ENCODE measurements around the gene GFRA4. TPM values are rescaled to one million over a fixed set of nuclear protein-coding genes. Genes with fewer than 3 reads are reported as not detected.

GFRA4 gene
- polyA plus RNA-seq, 1 of the 3 experiments (the other 2 are of a cell fraction) = not detected

DNA sequence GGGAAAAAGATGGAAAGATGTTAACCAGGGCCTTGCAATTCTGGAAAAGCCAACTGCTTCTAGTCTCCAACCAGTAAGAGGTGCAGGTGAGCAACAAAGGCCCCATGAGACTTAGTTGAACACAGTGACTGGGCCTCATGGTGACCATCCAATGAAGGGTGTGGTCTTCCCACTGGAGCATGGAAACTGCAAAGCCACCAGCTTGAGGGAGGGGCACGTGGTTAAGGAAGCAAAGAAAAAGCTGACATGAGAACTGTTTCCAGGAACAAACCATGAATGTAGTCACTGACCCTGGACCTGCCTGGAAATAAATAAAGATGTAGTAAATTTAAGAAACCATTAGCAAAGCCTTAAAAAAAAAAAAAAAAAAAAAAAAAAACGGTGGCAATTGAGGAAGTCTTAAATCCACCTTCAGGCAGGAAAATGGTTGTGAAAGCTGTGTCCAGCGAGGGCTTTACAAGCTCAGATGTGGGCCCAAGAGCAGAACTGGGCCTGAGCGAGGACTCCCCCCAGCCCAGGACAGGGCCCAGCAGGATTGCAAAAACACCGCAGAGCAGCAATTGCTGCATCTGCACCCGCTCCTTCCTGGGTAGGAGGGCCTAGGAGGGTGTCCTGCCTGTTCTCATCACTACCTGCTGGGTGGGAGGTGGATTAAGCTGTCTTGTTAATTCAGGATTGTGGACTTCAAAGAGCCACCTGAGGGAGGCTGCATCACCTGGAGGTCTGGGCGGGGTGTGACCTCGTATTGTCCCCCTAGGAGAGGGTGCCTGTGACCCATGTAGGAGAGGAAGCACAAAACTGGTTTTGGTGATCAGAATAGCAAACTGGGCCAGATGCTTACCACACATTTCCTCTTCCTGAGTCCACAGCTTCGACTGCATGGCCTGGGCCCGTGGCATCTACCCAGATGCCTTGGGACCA, 10.3 kb downstream of the GFRA4 start:
- no peak overlapping the region; a peak in 1 of 4 replicates for H3K27ac ChIP-seq (ENCODE audit: low read depth in 2 of 2, low read length in 1 of 2)
- TF ChIP-seq SMC3 (IDR thresholded peaks at IDR 0.05; ENCODE audit: low read depth, low read length) = no peak
- no peak for TF ChIP-seq FOSL2 (IDR thresholded peaks at IDR 0.05; ENCODE audit: borderline replicate concordance, low read depth)
- TF ChIP-seq TCF12 (IDR thresholded peaks at IDR 0.05) = no peak
- TF ChIP-seq GATA2 (CRISPR knock-in tag; IDR thresholded peaks at IDR 0.05) = no peak
- TF ChIP-seq IRF3 (IDR thresholded peaks at IDR 0.05; ENCODE audit: low read depth, low read length) = no peak
- TF ChIP-seq TAF1 (IDR thresholded peaks at IDR 0.05; ENCODE audit: borderline replicate concordance, low read depth, low read length) = no peak
- no peak for TF ChIP-seq ELF1 (IDR thresholded peaks at IDR 0.05)
- TF ChIP-seq, protein P1, sequence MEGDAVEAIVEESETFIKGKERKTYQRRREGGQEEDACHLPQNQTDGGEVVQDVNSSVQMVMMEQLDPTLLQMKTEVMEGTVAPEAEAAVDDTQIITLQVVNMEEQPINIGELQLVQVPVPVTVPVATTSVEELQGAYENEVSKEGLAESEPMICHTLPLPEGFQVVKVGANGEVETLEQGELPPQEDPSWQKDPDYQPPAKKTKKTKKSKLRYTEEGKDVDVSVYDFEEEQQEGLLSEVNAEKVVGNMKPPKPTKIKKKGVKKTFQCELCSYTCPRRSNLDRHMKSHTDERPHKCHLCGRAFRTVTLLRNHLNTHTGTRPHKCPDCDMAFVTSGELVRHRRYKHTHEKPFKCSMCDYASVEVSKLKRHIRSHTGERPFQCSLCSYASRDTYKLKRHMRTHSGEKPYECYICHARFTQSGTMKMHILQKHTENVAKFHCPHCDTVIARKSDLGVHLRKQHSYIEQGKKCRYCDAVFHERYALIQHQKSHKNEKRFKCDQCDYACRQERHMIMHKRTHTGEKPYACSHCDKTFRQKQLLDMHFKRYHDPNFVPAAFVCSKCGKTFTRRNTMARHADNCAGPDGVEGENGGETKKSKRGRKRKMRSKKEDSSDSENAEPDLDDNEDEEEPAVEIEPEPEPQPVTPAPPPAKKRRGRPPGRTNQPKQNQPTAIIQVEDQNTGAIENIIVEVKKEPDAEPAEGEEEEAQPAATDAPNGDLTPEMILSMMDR (IDR thresholded peaks at IDR 0.05) = no peak
- TF ChIP-seq TEAD4 (IDR thresholded peaks at IDR 0.05; ENCODE audit: borderline replicate concordance, insufficient read depth) = no peak
- TF ChIP-seq ZBTB33 (IDR thresholded peaks at IDR 0.05; ENCODE audit: borderline replicate concordance, low read depth) = no peak
- TF ChIP-seq FOXM1 (IDR thresholded peaks at IDR 0.05; ENCODE audit: low read depth) = no peak
- TF ChIP-seq, protein P2, sequence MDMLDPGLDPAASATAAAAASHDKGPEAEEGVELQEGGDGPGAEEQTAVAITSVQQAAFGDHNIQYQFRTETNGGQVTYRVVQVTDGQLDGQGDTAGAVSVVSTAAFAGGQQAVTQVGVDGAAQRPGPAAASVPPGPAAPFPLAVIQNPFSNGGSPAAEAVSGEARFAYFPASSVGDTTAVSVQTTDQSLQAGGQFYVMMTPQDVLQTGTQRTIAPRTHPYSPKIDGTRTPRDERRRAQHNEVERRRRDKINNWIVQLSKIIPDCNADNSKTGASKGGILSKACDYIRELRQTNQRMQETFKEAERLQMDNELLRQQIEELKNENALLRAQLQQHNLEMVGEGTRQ (IDR thresholded peaks at IDR 0.05; ENCODE audit: borderline replicate concordance, low read depth, low read length) = no peak
- no peak for TF ChIP-seq GABPA (IDR thresholded peaks at IDR 0.05; ENCODE audit: low read depth)
- TF ChIP-seq MEF2A (IDR thresholded peaks at IDR 0.05; ENCODE audit: borderline replicate concordance, low read depth) = no peak
- TF ChIP-seq EZH2phosphoT487 (IDR thresholded peaks at IDR 0.05; ENCODE audit: borderline replicate concordance, low read depth) = no peak
- H3K9me2 ChIP-seq = no peaks in the 10 kb centered on the region
- H3K27me3 ChIP-seq (ENCODE audit: insufficient read depth) = no peaks in the 10 kb centered on the region
- no peaks in the 10 kb centered on the region for H3K79me2 ChIP-seq (ENCODE audit: insufficient read depth)
- H3K9me3 ChIP-seq = no peaks in the 10 kb centered on the region
- no peak overlapping the region for H2AFZ ChIP-seq (ENCODE audit: low read depth)
- no peak overlapping the region for H3K9ac ChIP-seq
- no peaks in the 10 kb centered on the region for H3K36me3 ChIP-seq (replicated peaks in 1 of 2; ENCODE audit: control insufficient read depth in 1 of 2, insufficient read depth in 2 of 2, low read length in 1 of 2)
- no peak overlapping the region for H3K4me3 ChIP-seq (ENCODE audit: low read depth in 2 of 2, low read length in 1 of 2)
- H3K4me2 ChIP-seq = no peak overlapping the region
- no peak for DNase-seq
- ChIA-PET POLR2A (no interaction called here), CTCF (interaction anchor here (0.7 to 3.6 kb wide), 6 partner anchors 16 to 96 kb away, joined by 3 to 16 read pairs (median 6); no protein-coding TSS in a partner anchor)
- H3F3A ChIP-seq (replicated peaks; ENCODE audit: insufficient read depth) = no peaks in the 10 kb centered on the region
- WGBS (ENCODE audit: low lambda C conversion rate) = 94% methylated on average over 7 of the region's 10 CpGs
- peaks cover 0 to 32% of the 10 kb centered on the region in 2 experiments; a peak in 1 of 4 replicates for H3K4me1 ChIP-seq (ENCODE audit: control insufficient read depth in 1 of 2, insufficient read depth in 2 of 2, low read depth in 1 of 2, low read length in 1 of 2)
- H4K20me1 ChIP-seq (ENCODE audit: insufficient read depth) = no peaks in the 10 kb centered on the region
